ENCODE results near the gene CFL1.

DNA sequence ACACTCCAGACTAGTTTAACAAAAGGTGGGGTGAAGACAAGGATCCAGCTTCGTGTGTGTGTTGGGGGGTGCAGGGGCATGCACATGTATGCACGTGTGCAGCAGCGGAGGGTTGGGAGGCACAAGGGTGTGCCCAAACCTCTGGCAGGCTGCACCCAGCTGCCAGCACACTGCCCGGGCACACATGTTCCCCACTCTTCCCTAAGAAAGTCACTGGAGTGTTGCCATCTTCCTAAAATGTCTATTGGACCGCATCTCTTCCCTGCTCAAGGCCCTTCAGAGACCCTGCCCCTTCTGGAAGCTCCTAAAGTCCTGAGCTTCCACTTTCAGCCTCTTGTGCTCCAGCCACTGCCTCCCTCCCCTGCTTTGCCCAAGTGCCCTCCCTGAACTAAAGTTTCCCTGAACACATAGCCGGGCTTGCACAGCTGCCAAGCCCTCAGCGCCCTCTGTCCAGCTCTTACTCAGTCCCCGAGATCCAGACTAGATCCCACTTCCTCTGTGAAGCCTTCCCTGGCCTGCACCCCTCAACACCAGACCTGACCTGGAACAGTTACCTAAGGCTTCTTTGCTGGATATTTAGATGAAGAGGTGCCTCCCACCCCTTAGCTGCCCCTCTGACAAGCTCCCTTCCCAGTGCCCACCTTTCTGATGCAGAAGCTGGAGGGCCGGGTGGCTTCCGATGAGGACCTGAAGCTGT, 6.0 kb downstream of the CFL1 start:
- peak; percentile 12; the same call in 1 of the 2 replicates for TF ChIP-seq POLR2AphosphoS5 (IDR thresholded peaks at IDR 0.05; ENCODE audit: low read depth, low read length)
- no peak for TF ChIP-seq FOXP2 (optimal IDR thresholded peaks at IDR 0.05; ENCODE audit: borderline replicate concordance, extremely low read depth, extremely low read length, insufficient read depth)
- TF ChIP-seq, protein P1, sequence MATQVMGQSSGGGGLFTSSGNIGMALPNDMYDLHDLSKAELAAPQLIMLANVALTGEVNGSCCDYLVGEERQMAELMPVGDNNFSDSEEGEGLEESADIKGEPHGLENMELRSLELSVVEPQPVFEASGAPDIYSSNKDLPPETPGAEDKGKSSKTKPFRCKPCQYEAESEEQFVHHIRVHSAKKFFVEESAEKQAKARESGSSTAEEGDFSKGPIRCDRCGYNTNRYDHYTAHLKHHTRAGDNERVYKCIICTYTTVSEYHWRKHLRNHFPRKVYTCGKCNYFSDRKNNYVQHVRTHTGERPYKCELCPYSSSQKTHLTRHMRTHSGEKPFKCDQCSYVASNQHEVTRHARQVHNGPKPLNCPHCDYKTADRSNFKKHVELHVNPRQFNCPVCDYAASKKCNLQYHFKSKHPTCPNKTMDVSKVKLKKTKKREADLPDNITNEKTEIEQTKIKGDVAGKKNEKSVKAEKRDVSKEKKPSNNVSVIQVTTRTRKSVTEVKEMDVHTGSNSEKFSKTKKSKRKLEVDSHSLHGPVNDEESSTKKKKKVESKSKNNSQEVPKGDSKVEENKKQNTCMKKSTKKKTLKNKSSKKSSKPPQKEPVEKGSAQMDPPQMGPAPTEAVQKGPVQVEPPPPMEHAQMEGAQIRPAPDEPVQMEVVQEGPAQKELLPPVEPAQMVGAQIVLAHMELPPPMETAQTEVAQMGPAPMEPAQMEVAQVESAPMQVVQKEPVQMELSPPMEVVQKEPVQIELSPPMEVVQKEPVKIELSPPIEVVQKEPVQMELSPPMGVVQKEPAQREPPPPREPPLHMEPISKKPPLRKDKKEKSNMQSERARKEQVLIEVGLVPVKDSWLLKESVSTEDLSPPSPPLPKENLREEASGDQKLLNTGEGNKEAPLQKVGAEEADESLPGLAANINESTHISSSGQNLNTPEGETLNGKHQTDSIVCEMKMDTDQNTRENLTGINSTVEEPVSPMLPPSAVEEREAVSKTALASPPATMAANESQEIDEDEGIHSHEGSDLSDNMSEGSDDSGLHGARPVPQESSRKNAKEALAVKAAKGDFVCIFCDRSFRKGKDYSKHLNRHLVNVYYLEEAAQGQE (IDR thresholded peaks at IDR 0.05; ENCODE audit: insufficient read depth in 1 of 2, low read depth in 2 of 2, low read length in 2 of 2), result no peak

All from PFSK-1 (cell line).